ENCODE measurements around the gene ADK.

- no peak for TF ChIP-seq CTCF (conservative IDR thresholded peaks at IDR 0.05; ENCODE audit: low read length)
- TF ChIP-seq EZH2phosphoT487 (IDR thresholded peaks at IDR 0.05; ENCODE audit: borderline replicate concordance) = no peak
Measured at GRCh38 chr10:74307061-74307651, 156.1 kb downstream of the ADK start.

Data from Loucy (cell line).